Psoas muscle (tissue), 8 donors: ENCODE results near the gene C16orf74. TPM values are rescaled to one million over a fixed set of nuclear protein-coding genes. Genes with fewer than 3 reads are reported as not detected.

Source experiments
- ATAC-seq, 4 donors: fragments of 200-7000 bp; cut with Tn5 transposase; one replicate each; pipeline ENCODE4 v1.9.1; 2020; ENCODE audit warnings: moderate library complexity in 3 of 4, mild to moderate bottlenecking in 2 of 4
- DNase-seq, 2 donors: peaks; one replicate each; pipeline ENCODE4 v3.0.0-alpha.2; 2020
- H3K27ac ChIP-seq: fragments of 200-600 bp; one replicate; pipeline ENCODE4 v1.8.0; 2022
- H3K27me3 ChIP-seq, 3 donors: fragments of 200-600 bp in 1 of 3; one replicate each; pipeline versions ENCODE4 v1.6.1 to v1.8.0; 2013 to 2022; ENCODE audit warnings: low read length in 2 of 3, mild to moderate bottlenecking in 2 of 3, moderate library complexity in 1 of 3; ENCODE audit not compliant: insufficient read depth in 3 of 3
- H3K36me3 ChIP-seq, 2 donors: fragments of 200-600 bp in 1 of 2; one replicate each; pipeline versions ENCODE4 v1.6.1 to v1.8.0; 2013 to 2022; ENCODE audit warnings: low read depth in 1 of 2, mild to moderate bottlenecking in 1 of 2, moderate library complexity in 1 of 2; ENCODE audit not compliant: insufficient read depth in 1 of 2
- H3K4me1 ChIP-seq: fragments of 200-600 bp; one replicate; pipeline ENCODE4 v1.8.0; 2022
- H3K4me3 ChIP-seq: fragments of 200-600 bp; one replicate; pipeline ENCODE4 v1.8.0; 2022; ENCODE audit warnings: mild to moderate bottlenecking
- H3K9me3 ChIP-seq: fragments of 200-600 bp; one replicate; pipeline ENCODE4 v1.8.0; 2022
- CTCF ChIP-seq: fragments of 200-600 bp; IDR thresholded peaks from one replicate; pipeline ENCODE4 v1.8.0; 2022; ENCODE audit warnings: antibody characterized with exemption
- WGBS, 3 donors: extraction: QIAGEN DNeasy Blood & Tissue Kit; methylation state at CpG; one replicate each; pipeline versions ENCODE4 v1.1.6 to v1.1.7; 2013; 5-methylcytosine and 5-hydroxymethylcytosine counted together
- intact Hi-C, 2 donors: fragments of 100-400 bp; cut with DNase I; formaldehyde crosslinking; loops; one replicate each; pipeline versions ENCODE4 v1.11.0 to v1.14.2; 2022
- polyA plus RNA-seq, 3 donors: library from polyadenylated mRNA; stranded (reverse); fragments of 200-250 nt; gene quantifications; one replicate each; pipeline ENCODE4 v1.2.3, GENCODE V29; 2013
- total RNA-seq, 4 donors: library from RNA; stranded (reverse); fragmentation: NEBNext Ultra II Directional in 2 of 4; extraction: Animal tissue kit (Norgen Biotek cat#: 25700) in 2 of 4; gene quantifications; one replicate each; pipeline versions ENCODE4 v1.2.1 to v1.2.4, GENCODE V29; 2021 to 2023
- donor health status: healthy with polysubstance abuse.
- donor health status: DM: no; HTN: no; CAD: no; lungs with moderate emphysema.
- donor health status: Bipolar disorder and iron deficiency.
- donor health status: healthy.
- donor health status: DM: yes; HTN: yes; CAD: no.
- donor health status: DM: no; HTN: no; CAD: no.
- donor health status: DM: no; HTN: no; CAD: no.
- donor health status: DM: yes; HTN: yes; CAD: no.

C16orf74 gene
- total and polyA plus RNA-seq, 7 donors, result 0.13 to 3.8 (median 0.24) TPM; not detected in 2

GRCh38 chr16:85770741-85771140 lies 19.8 kb upstream of the C16orf74 start:
- Histone ChIP-seq H3K9me3 (no peaks in the 10 kb centered on the region), H3K4me3 (no peak overlapping the region), H3K36me3 (peaks cover 0 to 8% of the 10 kb centered on the region in 2 donors), H3K27ac (no peak overlapping the region), H3K4me1 (no peaks in the 10 kb centered on the region), H3K27me3 (no peaks in the 10 kb centered on the region)
- intact Hi-C loops, result no loop called here
- no peak for ATAC-seq
- 95 to 98% (median 97%) methylated on average over 6 of the region's 6 CpGs for WGBS, 3 donors
- TF ChIP-seq CTCF, result no peak
- no peak for DNase-seq

GRCh38 chr16:85768199-85768598 lies 17.3 kb upstream of the C16orf74 start:
- WGBS, 3 donors, result 60 to 61% (median 61%) methylated on average over 2 of the region's 2 CpGs
- H3K4me1 ChIP-seq, result no peaks in the 10 kb centered on the region
- no peak for TF ChIP-seq CTCF
- no peak overlapping the region for H3K27ac ChIP-seq
- no peaks in the 10 kb centered on the region for H3K27me3 ChIP-seq
- no peak overlapping the region for H3K4me3 ChIP-seq
- H3K36me3 ChIP-seq, result peaks cover 0 to 4% of the 10 kb centered on the region in 2 donors
- no peaks in the 10 kb centered on the region for H3K9me3 ChIP-seq
- no peak for DNase-seq
- intact Hi-C loops, result no loop called here
- ATAC-seq, result no peak

- no peak for TF ChIP-seq CTCF
- H3K27me3 ChIP-seq, result no peaks in the 10 kb centered on the region
- H3K4me3 ChIP-seq, result no peak overlapping the region
- intact Hi-C loops, result no loop called here
- no peak for DNase-seq
- H3K4me1 ChIP-seq, result no peaks in the 10 kb centered on the region
- peaks cover 0 to 4% of the 10 kb centered on the region in 2 donors for H3K36me3 ChIP-seq
- no peak overlapping the region for H3K27ac ChIP-seq
- WGBS, 3 donors, result 67 to 70% (median 68%) methylated on average over 8 of the region's 8 CpGs
- H3K9me3 ChIP-seq, result no peaks in the 10 kb centered on the region
- peak in 1 of 4 donors; percentile 46 for ATAC-seq
Measured at GRCh38 chr16:85767531-85767930, 16.6 kb upstream of the C16orf74 start.

GRCh38 chr16:85765767-85766166 lies 14.9 kb upstream of the C16orf74 start:
- H3K36me3 ChIP-seq, result peaks cover 0 to 2% of the 10 kb centered on the region in 2 donors
- H3K4me1 ChIP-seq, result no peaks in the 10 kb centered on the region
- 52 to 57% (median 53%) methylated on average over 8 of the region's 8 CpGs for WGBS, 3 donors
- no peak for DNase-seq
- no peak for TF ChIP-seq CTCF
- H3K27me3 ChIP-seq, result peaks cover 0 to under 1% (median 0%) of the 10 kb centered on the region in 3 donors
- no peaks in the 10 kb centered on the region for H3K9me3 ChIP-seq
- intact Hi-C loops, result no loop called here
- no peak overlapping the region for H3K27ac ChIP-seq
- H3K4me3 ChIP-seq, result no peak overlapping the region
- ATAC-seq, result no peak

- ATAC-seq (no peak), DNase-seq (no peak)
- intact Hi-C loops, result no loop called here
- no peaks in the 10 kb centered on the region for H3K4me1 ChIP-seq
- no peak overlapping the region for H3K27ac ChIP-seq
- TF ChIP-seq CTCF, result no peak
- WGBS, 3 donors, result 49 to 54% (median 51%) methylated on average over 8 of the region's 8 CpGs
- H3K27me3 ChIP-seq, result peaks cover 0 to 6% (median 0%) of the 10 kb centered on the region in 3 donors
- H3K4me3 ChIP-seq, result no peak overlapping the region
- no peaks in the 10 kb centered on the region for H3K9me3 ChIP-seq
- H3K36me3 ChIP-seq, result no peaks in the 10 kb centered on the region
Measured at GRCh38 chr16:85765211-85765610, 14.3 kb upstream of the C16orf74 start.
